NCI-H1436 treated with DMSO at 0.1 percent for 48 hours (cell line): ENCODE data around the gene HORMAD2.

Source experiments
- DNase-seq: peaks from one replicate; lab custom pipeline; 2025; lab: John Stamatoyannopoulos, UW

Gene HORMAD2, protein sequence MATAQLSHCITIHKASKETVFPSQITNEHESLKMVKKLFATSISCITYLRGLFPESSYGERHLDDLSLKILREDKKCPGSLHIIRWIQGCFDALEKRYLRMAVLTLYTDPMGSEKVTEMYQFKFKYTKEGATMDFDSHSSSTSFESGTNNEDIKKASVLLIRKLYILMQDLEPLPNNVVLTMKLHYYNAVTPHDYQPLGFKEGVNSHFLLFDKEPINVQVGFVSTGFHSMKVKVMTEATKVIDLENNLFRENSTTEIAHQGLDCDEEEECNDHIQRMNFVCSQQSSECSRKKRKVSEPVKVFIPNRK

DNA sequence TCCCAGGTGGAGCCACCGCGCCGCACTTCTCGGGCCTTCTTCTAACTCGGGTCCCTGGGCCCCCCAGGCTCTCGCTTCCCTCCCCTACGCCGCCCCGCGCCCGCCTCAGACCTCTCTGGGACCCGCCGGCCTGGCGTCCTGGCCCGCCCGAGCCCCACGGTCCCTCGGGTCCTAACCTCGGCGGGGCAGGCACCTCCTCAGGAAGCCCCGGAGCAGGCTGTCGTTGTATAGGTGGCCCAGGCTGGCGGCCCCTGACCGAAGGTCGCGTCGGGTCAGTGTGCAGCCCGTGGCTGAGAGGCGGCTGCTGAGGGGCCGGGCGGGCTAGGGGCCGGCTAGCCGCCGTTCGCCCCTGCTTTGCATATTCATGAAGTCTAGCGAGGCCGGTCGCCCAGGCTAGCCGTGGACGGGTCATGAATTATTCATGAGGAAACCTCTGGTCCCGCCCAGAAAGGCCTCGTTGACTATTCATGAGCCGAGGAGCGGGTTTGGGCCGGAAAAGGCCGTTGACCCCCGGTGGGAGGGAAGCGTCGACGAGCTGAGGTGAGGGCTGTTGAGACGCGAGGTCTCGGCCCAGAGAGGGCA is at the start of gene HORMAD2:
HORMAD2 (plus strand) TSS at position 513 of the 582 bp plus-strand sequence. CDS start 13,489 bp downstream, outside the sequence.
- DNase-seq: no peak

DNA sequence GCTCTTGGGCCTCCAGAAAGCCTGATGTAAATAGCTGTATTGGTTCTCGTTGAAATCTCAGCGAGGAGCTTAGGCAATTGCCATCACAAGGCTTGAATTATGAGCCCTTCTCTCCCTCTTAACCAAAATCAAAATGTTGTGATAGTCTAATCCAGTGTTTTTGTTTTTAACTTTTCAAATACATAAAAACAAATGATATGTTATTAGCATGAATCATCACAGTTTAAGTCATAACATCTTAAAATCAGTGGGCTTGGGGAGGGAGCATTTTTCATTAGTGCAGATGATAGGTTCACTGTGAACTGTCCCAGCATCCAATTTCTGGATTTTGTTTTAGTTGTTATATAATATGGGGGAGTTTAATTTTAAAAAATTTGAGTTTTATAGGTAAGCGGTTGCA is 48.9 kb upstream of the HORMAD2 start:
- no peak for DNase-seq

DNA sequence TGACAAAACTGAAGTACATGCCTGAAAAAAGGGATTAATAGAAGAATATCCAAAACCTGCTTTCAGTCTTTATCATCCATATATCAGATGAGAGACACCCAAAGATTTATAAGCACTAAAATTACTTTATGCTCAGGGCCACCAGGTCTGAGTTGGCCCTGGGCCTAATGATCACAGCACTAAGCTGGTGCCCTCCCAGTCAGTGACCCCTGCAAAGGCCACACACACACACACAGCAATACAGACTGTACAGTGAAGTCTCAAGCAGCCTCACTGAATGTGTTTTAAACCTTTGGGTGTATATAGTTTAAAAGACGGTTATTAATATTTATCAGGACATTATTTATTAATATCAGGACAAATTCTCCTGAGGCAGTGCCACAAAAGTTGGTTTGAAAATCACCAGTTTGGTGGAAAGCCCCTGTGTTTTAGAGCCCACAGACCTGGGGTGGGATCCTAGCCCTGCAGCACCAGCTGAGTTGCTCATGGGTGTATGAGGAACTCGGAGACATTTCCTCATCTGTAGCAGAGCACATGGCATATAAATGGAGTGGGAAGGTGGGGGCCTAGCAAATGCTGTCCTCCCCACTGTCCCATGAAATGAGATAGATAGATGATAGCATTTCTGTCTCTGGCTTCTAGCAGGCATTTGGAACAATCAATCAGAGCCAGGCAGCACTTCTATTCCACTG is 48.4 kb upstream of the HORMAD2 start:
- DNase-seq: no peak

DNA sequence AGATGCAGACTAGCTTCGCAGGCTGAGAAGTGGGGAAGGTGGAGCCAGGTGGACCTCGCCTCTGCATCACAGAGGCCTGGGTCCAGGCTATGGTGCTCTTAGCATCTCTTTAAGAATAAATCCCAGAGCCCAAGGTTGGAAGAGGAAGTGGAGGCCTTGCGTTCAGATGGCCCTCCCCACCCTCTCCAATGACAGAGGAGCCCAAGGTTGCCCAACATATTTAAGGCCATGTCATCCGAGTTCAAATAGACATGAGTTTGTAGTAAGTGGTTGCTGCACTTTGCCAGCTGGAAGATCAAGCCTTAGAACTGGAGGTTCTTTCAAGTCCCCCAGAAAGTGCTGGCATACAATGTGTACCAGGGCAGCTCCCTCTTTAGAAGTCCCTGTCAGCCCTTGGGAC is 47.1 kb upstream of the HORMAD2 start:
- no peak for DNase-seq

DNA sequence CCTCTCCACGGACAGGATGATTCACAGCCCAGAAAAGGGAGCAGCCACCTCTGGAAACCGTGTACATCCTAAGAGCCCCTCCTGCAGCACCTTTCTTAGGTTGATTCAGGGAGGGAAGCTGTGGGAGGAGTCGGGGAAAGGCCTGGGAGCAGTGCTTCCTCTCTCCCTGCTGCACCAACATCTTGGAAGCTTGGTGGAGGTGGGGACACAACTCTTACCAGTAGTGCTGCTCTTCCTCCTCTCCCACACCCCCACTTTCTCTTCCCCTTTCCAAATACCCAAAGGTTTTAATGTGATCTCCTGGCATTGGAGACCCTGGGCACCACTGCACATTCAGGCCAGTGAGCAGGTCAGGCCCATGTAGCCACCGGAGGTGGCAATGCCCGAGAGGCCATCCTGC is 46.4 kb upstream of the HORMAD2 start:
- no peak for DNase-seq

DNA sequence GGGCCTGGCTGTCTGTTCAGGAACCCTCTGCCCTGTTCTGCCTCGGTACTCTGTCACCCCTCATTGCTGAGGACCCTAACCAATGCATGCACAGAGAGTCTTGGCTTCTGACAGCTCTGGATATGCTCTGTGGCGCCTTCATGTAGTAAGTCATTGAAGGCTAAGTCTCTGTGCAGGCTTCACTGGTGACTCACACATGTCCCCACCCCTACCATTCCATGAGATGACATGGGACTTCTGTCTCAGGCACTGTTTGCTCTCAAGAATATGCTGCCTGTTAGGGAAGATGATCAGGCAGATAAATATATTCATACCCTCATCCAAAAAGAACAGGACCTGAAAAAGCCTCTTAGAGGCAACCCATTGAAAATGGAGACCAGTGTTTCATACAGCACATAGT is 43.6 kb upstream of the HORMAD2 start:
- no peak for DNase-seq

DNA sequence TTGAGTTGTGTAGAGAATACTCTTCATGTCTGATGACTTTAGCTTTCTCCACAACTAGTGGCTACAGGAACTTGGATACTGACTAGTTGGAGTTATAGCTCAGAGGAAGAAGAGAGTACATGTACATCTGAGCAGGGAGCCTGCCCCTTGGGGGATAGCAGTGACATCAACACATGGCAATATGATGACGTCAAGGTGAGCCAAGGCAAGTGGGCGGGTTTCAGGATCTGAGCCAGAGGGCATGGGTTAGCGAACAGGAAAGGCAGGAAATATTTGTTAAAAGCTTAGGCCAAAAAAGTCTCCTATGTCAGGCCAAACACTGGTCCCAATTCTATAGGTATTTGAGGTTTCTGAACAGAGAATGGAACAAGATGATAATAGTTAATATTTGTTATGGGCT is 42.0 kb upstream of the HORMAD2 start:
- no peak for DNase-seq

DNA sequence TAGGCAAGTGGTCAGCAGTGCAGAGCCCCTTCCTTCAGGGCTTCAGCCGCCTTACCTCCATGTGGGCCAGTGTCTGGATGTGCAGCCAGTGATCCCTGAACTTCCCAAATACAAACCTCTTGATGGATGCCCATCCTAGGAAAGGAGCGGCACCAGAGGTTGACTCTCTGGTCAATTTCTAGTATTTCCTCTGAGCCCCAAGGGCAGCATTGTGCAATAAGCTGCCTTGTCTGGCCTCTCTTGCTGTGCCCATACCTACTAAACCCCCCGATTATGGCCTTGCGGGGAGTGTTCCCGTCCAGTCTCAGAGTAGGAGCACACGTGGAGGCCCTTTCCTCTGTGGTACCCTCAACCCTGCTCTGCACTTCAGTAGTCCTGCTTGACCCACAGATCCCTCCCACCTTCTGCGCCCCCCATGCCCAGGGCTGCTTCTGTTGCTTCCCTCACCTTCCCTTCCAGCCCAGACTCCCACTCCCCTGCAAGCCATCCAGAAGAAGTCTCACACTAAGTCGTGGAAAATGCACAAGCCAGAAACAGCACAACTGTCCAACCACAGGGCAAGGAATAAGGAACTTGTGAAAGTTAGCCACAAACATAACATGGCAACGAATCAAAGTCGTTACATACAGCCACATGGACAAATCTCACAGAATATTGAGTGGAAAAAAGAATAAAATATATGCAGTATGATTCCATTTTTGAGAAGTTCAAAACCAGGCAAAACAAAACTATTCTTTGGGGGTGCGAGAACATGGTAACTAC is 39.6 kb upstream of the HORMAD2 start:
- no peak for DNase-seq

DNA sequence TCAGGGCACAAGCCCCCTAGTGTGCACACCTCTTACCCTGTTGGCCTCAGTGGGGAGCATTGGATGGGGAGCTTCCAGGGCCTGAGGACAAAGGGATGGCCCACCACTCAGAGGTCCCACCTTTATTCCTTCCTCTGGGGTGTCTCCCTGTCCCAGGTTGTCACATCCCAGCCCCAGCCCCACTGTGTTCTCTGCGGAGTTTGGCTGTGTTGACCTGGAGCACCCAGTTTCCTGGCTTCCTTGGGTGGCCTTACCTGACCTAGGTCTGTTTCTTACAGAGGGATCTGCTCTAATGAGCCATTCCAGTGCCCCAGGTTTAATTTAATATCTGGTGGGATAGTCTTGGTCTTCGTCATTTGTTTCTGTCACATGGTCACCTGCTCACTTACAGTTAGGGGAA is 38.8 kb upstream of the HORMAD2 start:
- DNase-seq: no peak

DNA sequence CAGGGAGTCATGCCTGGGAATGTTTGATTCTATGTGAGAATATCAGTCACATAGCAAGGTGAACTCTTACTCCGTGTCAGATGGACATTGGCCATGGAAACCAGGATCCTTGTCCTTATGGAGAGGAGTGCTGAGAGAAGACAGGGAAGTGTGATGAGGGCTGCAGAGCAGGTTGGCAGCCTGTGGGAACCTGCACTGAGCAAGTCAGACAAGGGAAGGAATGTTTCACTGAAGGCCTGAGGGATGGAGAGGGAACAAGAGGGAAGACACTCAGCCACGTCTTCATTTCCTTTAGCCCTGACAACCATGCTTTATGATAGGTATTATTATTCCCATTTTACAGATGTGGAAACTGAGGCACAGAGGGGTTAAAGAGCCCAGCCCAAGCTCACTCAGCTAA is 38.4 kb upstream of the HORMAD2 start:
- DNase-seq: no peak

DNA sequence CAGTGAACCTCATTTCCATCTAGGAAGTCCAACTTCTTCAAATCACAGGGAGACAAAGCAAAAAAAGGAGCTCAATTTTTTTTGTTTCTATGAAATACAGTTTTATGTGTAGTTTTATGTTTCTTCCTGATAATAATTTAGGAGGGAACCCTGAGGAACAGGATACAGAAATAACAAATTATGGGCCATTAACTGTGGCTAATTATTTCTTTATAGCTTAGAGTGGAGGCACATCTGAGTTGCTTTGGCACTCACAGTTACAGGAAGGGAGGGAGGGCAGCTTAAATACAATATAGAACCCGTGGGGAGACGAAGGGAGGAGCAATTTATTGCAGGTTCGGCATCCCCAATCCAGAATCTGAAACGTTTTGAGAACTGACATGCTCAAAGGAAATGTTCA is 37.1 kb upstream of the HORMAD2 start:
- no peak for DNase-seq

DNA sequence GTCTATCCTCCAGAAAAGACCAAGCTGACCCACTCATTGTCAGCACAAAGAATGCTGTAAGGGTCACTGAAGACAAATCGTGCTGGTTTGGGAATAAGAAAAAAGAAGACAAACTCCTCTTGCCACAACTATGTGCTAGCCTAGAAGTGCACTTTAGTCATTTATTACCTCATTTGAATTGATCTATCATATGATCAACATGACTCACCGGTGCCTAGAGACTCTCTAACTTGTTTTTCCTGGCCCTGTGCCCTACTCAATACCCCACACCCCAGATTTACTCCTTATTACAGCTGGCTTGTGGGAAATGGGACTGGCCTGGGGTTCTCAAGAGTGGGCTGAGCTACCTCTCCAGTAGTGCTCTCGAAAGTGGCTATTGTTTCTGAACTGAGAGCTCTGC is 35.9 kb upstream of the HORMAD2 start:
- no peak for DNase-seq

DNA sequence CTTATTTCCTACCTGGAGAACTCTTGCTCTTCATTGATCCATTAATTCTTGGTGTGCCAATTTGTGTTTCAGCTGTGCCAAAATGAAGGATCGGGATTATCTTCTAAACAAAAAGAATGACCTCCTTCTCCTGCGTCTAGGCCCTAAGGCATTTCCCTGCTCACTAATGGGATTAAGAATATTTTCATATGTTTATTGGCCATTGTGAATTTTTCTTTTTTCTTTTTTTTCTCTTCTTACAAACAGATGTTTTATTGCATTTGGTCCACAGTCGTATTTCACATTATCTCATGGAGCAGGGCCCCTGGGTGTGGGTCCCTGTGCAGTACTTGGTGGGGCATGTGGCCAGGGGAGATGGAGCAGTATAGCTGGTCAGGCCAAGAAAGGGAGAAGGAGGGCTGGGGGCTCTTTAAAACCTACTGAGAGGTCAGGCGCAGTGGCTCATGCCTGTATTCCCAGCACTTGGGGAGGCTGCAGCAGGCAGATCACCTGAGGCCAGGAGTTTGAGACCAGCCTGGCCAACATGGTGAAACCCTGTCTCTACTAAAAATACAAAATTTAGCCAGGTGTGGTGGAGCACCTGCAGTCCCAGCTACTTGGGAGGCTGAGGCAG is 35.3 kb upstream of the HORMAD2 start:
- DNase-seq: no peak

DNA sequence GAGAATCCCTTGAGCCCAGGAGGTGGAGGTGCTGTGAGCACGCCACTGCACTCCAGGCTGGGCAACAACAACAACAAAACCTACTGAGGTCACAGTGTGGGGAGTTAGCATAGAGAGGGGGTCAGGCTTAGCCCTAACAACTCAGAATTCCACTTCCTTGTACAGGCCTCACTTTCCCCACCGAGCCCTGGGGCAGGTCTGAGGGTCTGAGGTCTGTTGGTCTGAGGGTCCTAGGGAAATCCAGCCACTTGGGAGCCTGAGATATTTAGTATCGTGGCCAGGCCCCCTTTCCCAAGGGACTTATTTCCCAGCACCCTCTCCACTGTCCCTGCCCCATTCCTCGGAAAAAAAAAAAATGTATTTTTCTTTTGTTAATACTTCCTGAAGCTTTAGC is 34.8 kb upstream of the HORMAD2 start:
- no peak for DNase-seq

DNA sequence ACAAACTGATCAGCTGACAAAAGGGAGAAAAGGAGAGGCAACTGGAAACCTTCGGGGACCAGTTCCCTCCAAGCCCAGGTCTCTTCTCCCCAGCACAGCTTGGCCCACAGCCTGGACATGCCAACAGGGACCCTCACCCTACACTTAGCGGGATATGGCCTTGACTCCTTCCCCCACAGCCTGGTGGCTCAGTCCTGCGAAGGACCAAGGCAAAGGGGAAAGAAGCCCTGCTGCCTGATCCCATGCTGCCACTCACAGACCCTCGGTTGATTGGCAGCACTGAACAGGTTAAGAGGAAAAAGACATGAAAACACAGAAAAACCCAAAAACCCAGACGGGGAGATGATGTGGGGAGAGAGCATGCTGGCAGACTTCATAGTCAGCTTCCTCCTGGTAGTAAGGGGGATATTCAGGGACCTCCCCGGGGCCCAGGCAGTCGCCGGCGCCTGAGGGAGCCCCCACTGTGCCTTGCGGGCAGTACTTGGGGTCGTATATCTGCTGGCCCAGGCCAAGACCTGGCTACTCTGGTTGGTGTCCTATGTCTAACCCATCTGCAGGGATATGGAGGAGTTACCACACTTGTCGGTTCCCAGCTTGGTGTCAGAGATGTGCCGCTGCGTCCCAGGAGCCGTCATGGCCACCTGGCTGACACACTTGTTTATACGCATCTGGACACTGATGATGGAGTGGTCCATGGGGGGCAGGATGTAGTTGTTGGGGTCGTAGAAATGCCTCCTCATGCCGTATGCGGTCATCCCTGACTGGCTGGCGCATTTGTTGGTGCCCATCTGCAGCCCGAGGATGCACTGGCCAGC is 34.2 kb upstream of the HORMAD2 start:
- DNase-seq: no peak

DNA sequence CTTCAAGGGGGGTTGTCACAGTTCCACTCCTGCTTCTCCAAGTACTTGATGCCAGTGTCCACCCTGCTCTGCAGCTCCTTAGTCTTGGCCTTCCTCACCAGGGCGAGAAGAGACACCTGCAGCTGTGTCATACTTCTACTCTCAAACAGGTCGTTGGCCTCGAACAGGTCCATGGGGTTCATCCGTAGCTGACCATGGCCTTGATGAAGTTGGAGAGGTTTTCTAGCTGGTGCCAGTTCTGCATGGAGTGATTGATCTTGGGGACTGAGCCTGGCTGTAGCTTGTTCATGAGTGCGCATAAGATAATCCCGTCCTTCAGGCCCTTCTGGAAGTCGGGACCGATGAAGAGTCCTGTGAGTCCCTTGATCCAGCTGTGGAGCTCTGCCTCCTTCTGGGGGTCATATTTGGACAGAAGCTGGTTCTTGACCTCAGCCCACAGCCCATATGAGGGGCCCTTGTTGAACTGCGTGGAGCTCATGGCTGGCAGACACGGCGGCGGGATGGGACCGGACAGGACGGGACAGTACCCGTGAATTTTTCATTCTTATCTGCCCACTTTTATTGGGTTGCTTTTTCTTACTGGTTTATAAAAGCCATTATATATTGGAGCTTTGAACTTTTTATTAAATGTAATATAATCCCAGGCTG is 33.4 kb upstream of the HORMAD2 start:
- DNase-seq: no peak

DNA sequence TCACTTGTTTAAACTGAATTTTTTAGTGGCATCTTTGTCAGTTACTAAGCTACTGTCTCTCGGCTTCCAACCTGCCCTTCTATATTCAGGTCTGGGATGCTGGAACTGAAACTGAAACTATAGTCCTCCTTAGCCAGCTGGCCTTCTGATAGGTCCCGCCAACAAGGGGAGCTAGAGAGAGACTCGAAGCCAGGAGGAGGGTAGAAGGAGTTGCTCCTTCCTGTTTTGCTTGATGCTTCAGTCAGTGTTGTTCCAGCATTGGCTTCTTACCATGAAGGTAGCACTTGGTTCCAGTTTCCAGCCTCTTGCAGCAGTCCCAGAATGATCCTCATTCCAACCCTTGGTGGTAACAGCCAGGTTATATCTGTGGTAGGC is 32.9 kb upstream of the HORMAD2 start:
- no peak for DNase-seq

DNA sequence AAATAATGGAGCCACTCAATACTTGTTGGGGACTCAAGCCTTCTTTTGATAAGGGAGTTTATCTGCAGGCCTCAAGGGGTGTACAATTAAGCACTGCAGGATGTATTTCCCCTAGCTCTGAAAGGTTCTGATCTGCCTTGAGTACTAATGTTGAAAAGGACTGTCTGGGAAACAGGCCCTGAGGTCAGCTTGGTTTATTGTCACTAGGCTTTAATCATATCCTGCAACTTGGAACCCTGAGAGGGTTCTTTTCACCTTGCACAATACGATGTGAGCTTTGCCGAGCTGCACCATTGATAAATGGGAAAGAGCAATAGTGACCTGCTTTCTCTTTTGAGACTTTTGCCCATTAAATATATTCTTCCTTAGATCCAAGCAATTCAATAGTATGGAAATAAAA is 31.6 kb upstream of the HORMAD2 start:
- no peak for DNase-seq

DNA sequence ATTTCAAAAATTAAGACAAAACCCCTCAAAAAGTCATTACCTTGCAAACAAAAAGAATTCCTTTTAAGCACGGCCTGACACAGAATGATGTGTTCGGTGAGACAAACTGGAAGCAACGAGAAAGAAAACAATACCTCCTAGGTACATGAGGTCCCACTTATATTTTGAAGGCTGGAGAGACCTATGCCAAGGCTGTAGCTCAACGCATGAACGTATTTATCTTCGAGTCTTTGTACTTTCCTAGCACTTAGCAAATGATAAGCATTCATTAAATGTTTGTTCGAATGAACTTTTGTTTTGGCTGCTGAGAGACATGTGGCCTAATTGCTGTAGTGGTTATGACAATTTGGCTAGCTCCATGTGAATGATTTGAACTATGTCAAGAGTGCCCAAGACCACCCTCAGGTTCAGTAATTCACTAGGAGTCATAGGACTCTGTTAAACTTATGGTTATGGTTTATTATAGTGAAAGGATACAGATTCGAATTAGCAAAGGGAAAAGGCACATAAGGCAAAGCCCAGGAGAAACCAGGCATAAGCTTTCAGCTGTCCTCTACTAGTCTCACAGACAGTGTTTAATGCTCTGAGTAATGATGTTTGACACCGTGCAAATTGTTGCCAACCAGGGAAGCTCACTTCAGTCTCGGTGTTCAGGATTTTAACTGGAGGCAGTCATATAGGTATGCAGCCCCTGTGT is 26.0 kb upstream of the HORMAD2 start:
- no peak for DNase-seq

DNA sequence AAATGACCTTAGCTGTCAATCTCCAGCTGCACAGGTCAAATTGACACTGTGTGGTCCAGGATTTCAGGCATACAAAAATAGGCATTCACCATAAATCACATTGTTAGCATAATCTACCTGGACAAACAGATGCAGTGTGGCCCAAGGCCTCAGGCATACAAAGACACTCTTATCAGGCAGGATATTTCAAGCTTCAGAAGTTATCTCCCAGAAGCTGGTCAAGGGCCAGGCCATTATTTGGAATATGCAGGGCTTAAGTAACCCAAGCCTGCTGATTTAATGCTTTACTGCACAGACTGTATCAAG is 25.5 kb upstream of the HORMAD2 start:
- DNase-seq: no peak

DNA sequence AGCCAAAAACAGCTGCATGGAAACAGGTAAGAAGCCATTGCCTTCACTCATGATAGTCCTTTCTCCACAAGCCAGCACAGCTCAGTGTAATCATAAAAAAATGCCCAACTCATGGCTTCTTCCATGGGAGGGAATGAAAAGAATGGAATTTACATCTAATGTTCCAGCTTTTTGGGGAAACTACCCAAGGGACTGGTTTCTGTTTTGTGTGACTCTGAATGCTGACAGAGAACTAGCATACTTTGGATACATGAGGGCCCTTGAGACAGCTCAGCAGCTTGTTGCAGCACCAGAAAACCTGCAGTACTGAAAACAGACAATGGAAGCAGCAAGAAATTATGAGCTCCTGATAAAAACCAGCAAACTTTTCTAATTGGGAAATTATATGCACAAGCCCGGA is 24.2 kb upstream of the HORMAD2 start:
- no peak for DNase-seq
